HAP-1 (cell line): ENCODE measurements around the gene TRIM71.

Source experiments
- DNase-seq, 2 experiments: peaks; one replicate each; pipeline ENCODE4 v3.0.0-alpha.2; 2016 to 2020; ENCODE audit warnings: low spot score in 2 of 2
- H3K27me3 ChIP-seq: fragments of 250-450 bp; sonication (Bioruptor Pico); 2 replicates; pipeline ENCODE4 v1.5.1; 2020; ENCODE audit warnings: low read depth, mild to moderate bottlenecking, moderate library complexity
- H3K36me3 ChIP-seq: fragments of 250-450 bp; sonication (Bioruptor Pico); replicated peaks from 2 replicates; pipeline ENCODE4 v1.5.1; 2020; ENCODE audit warnings: mild to moderate bottlenecking
- H3K4me1 ChIP-seq: fragments of 250-450 bp; sonication (Bioruptor Pico); 2 replicates; pipeline ENCODE4 v1.5.1; 2020; ENCODE audit warnings: mild to moderate bottlenecking
- H3K4me3 ChIP-seq: fragments of 250-450 bp; sonication (Bioruptor Pico); 2 replicates; pipeline ENCODE4 v1.5.1; 2020; ENCODE audit warnings: mild to moderate bottlenecking, moderate library complexity
- H3K9me3 ChIP-seq: fragments of 250-450 bp; sonication (Bioruptor Pico); 2 replicates; pipeline ENCODE4 v1.5.1; 2020; ENCODE audit warnings: mild to moderate bottlenecking, moderate library complexity
- in situ Hi-C: fragments of 300-500 bp; cut with MboI; formaldehyde crosslinking; loops from 3 replicates; pipeline ENCODE4 v1.14.3; 2020; ENCODE audit warnings: low sequenced_read_pairs, inconsistent platforms, mixed read lengths

TRIM71 gene

GRCh38 chr3:32856355-32856889 lies 38.6 kb downstream of the TRIM71 start:
- no peaks in the 10 kb centered on the region for H3K27me3 ChIP-seq
- DNase-seq: no peak
- in situ Hi-C loops: no loop called here
- H3K4me1 ChIP-seq: peaks cover 3% of the 10 kb centered on the region; the same call in 1 of the 2 replicates
- no peaks in the 10 kb centered on the region for H3K9me3 ChIP-seq
- H3K36me3 ChIP-seq: no peaks in the 10 kb centered on the region
- H3K4me3 ChIP-seq: no peak overlapping the region

- Histone ChIP-seq H3K9me3 (no peaks in the 10 kb centered on the region), H3K4me1 (no peaks in the 10 kb centered on the region; the same call in 1 of the 2 replicates), H3K27me3 (no peaks in the 10 kb centered on the region), H3K4me3 (no peak overlapping the region), H3K36me3 (no peaks in the 10 kb centered on the region)
- in situ Hi-C loops: no loop called here
- DNase-seq: no peak
These were observed 39.2 kb downstream of the TRIM71 start for GRCh38 chr3:32856901-32857507.

- in situ Hi-C loops: no loop called here
These were observed 40.1 kb downstream of the TRIM71 start for GRCh38 chr3:32857921-32858320.

GRCh38 chr3:32859604-32860237 lies 41.9 kb downstream of the TRIM71 start:
- H3K36me3 ChIP-seq: no peaks in the 10 kb centered on the region
- H3K9me3 ChIP-seq: no peaks in the 10 kb centered on the region
- no peaks in the 10 kb centered on the region for H3K27me3 ChIP-seq
- H3K4me3 ChIP-seq: no peak overlapping the region
- DNase-seq: no peak
- in situ Hi-C loops: no loop called here
- no peaks in the 10 kb centered on the region; the same call in 1 of the 2 replicates for H3K4me1 ChIP-seq

More at GRCh38 chr3:32857921-32858320, 40.1 kb downstream of the TRIM71 start:
- Histone ChIP-seq H3K27me3 (no peaks in the 10 kb centered on the region), H3K9me3 (no peaks in the 10 kb centered on the region), H3K4me1 (no peaks in the 10 kb centered on the region; the same call in 1 of the 2 replicates), H3K4me3 (no peak overlapping the region), H3K36me3 (no peaks in the 10 kb centered on the region)
- no peak for DNase-seq

GRCh38 chr3:32860499-32860898 lies 42.7 kb downstream of the TRIM71 start:
- no peak for DNase-seq
- no peak overlapping the region for H3K4me3 ChIP-seq
- H3K36me3 ChIP-seq: no peaks in the 10 kb centered on the region
- in situ Hi-C loops: no loop called here
- H3K27me3 ChIP-seq: no peaks in the 10 kb centered on the region
- H3K4me1 ChIP-seq: no peaks in the 10 kb centered on the region; the same call in 1 of the 2 replicates
- H3K9me3 ChIP-seq: no peaks in the 10 kb centered on the region

GRCh38 chr3:32861681-32862080 lies 43.9 kb downstream of the TRIM71 start:
- Histone ChIP-seq H3K36me3 (no peaks in the 10 kb centered on the region), H3K27me3 (no peaks in the 10 kb centered on the region), H3K4me3 (no peak overlapping the region), H3K9me3 (no peaks in the 10 kb centered on the region), H3K4me1 (no peaks in the 10 kb centered on the region; the same call in 1 of the 2 replicates)
- in situ Hi-C loops: no loop called here
- DNase-seq: no peak

- Histone ChIP-seq H3K9me3 (no peaks in the 10 kb centered on the region), H3K4me3 (no peak overlapping the region), H3K36me3 (no peaks in the 10 kb centered on the region), H3K4me1 (no peaks in the 10 kb centered on the region), H3K27me3 (no peaks in the 10 kb centered on the region)
- in situ Hi-C loops: no loop called here
- no peak for DNase-seq
These were observed 44.6 kb downstream of the TRIM71 start for GRCh38 chr3:32862247-32862935.

- Histone ChIP-seq H3K9me3 (no peaks in the 10 kb centered on the region), H3K36me3 (no peaks in the 10 kb centered on the region), H3K27me3 (no peaks in the 10 kb centered on the region), H3K4me3 (no peak overlapping the region), H3K4me1 (peaks cover 2% of the 10 kb centered on the region; the same call in 1 of the 2 replicates)
- no peak for DNase-seq
- in situ Hi-C loops: no loop called here
These were observed 45.2 kb downstream of the TRIM71 start for GRCh38 chr3:32862936-32863487.

DNA sequence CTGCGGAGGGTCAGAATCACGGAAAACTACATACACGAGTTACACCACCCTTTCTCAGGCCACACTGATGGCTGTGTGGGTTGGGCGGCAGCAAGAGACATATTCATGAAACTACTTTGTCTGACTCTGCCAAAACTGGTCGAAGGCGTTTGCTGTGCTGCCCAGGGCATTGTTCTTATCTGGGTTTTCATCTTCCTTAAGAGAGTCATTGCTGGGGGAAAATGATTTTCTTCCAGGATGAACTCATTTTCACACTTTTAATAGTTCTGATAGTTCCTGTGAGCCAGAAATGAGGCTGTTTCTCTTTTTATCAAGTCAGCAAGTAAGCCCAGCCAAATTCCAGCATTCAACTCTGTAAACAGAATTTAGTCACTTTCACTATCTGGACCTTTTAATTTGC lies 47.6 kb downstream of the TRIM71 start:
- no peak for DNase-seq
- Histone ChIP-seq H3K9me3 (no peaks in the 10 kb centered on the region), H3K4me3 (no peak overlapping the region), H3K4me1 (peaks cover 16% of the 10 kb centered on the region), H3K27me3 (no peaks in the 10 kb centered on the region), H3K36me3 (no peaks in the 10 kb centered on the region)
- in situ Hi-C loops: no loop called here

- H3K4me1 ChIP-seq: peaks cover 23% of the 10 kb centered on the region
- H3K36me3 ChIP-seq: no peaks in the 10 kb centered on the region
- no peak for DNase-seq
- H3K9me3 ChIP-seq: no peaks in the 10 kb centered on the region
- H3K27me3 ChIP-seq: no peaks in the 10 kb centered on the region
- in situ Hi-C loops: no loop called here
- H3K4me3 ChIP-seq: no peak overlapping the region
These were observed 48.7 kb downstream of the TRIM71 start for GRCh38 chr3:32866533-32866932.

GRCh38 chr3:32867954-32868353 lies 50.2 kb downstream of the TRIM71 start:
- in situ Hi-C loops: no loop called here
- no peak overlapping the region for H3K4me3 ChIP-seq
- no peaks in the 10 kb centered on the region for H3K36me3 ChIP-seq
- H3K27me3 ChIP-seq: no peaks in the 10 kb centered on the region
- no peak for DNase-seq
- no peaks in the 10 kb centered on the region for H3K9me3 ChIP-seq
- H3K4me1 ChIP-seq: peaks cover 24% of the 10 kb centered on the region

GRCh38 chr3:32868719-32869512 lies 51.1 kb downstream of the TRIM71 start:
- peaks cover 24% of the 10 kb centered on the region for H3K4me1 ChIP-seq
- H3K4me3 ChIP-seq: no peak overlapping the region

GRCh38 chr3:32869513-32870047 lies 51.8 kb downstream of the TRIM71 start:
- DNase-seq: peak; percentile 17 to 68
- Histone ChIP-seq H3K36me3 (no peaks in the 10 kb centered on the region; the same call in 1 of the 2 replicates), H3K4me1 (peaks cover 24% of the 10 kb centered on the region), H3K4me3 (no peak overlapping the region), H3K9me3 (no peaks in the 10 kb centered on the region), H3K27me3 (no peaks in the 10 kb centered on the region)
- in situ Hi-C loops: no loop called here

More at GRCh38 chr3:32868719-32869512, 51.1 kb downstream of the TRIM71 start:
- in situ Hi-C loops: no loop called here
- no peaks in the 10 kb centered on the region for H3K27me3 ChIP-seq
- DNase-seq: no peak
- no peaks in the 10 kb centered on the region for H3K9me3 ChIP-seq
- H3K36me3 ChIP-seq: no peaks in the 10 kb centered on the region
